ENCODE measurements around the gene PDK1.

GRCh38 chr2:172617115-172617514, 61.2 kb downstream of the PDK1 start:
- no peak for TF ChIP-seq EZH2 (IDR thresholded peaks at IDR 0.05; ENCODE audit: borderline replicate concordance, low read depth, low read length, poor library complexity, severe bottlenecking)
- TF ChIP-seq, protein P1, sequence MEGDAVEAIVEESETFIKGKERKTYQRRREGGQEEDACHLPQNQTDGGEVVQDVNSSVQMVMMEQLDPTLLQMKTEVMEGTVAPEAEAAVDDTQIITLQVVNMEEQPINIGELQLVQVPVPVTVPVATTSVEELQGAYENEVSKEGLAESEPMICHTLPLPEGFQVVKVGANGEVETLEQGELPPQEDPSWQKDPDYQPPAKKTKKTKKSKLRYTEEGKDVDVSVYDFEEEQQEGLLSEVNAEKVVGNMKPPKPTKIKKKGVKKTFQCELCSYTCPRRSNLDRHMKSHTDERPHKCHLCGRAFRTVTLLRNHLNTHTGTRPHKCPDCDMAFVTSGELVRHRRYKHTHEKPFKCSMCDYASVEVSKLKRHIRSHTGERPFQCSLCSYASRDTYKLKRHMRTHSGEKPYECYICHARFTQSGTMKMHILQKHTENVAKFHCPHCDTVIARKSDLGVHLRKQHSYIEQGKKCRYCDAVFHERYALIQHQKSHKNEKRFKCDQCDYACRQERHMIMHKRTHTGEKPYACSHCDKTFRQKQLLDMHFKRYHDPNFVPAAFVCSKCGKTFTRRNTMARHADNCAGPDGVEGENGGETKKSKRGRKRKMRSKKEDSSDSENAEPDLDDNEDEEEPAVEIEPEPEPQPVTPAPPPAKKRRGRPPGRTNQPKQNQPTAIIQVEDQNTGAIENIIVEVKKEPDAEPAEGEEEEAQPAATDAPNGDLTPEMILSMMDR (conservative IDR thresholded peaks at IDR 0.05; ENCODE audit: low read depth, low read length), result no peak

All from A673 (cell line).